Stimulated activated CD4-positive, alpha-beta T cell treated with anti-CD3 and anti-CD28 coated beads, Interleukin-4, amount 100 ng/mL, for 24 hours (primary cell): ENCODE results near the gene ATP1A2.
"Not testable (repeated sequence)": the region's sequence is repeated elsewhere in the genome, so short reads cannot be mapped to it uniquely, and the experiment has no call there.

ENCODE experiments used
- DNase-seq: peaks from one replicate; pipeline ENCODE4 v3.0.0-alpha.2; 2020

Gene ATP1A2

GRCh38 chr1:160126342-160126741 is 10.8 kb downstream of the ATP1A2 start:
- DNase-seq, result not testable (repeated sequence)

GRCh38 chr1:160127381-160127780 is 11.8 kb downstream of the ATP1A2 start:
- DNase-seq, result no peak

- no peak for DNase-seq
Measured at GRCh38 chr1:160127865-160128523, 12.4 kb downstream of the ATP1A2 start.

GRCh38 chr1:160128636-160129035 is 13.1 kb downstream of the ATP1A2 start:
- no peak for DNase-seq

- DNase-seq, result no peak
Measured at GRCh38 chr1:160129046-160129445, 13.5 kb downstream of the ATP1A2 start.

GRCh38 chr1:160129558-160129957 is 14.0 kb downstream of the ATP1A2 start:
- DNase-seq, result no peak

- no peak for DNase-seq
Measured at GRCh38 chr1:160129966-160130365, 14.4 kb downstream of the ATP1A2 start.

- DNase-seq, result no peak
Measured at GRCh38 chr1:160130486-160130885, 14.9 kb downstream of the ATP1A2 start.

GRCh38 chr1:160130939-160131338 is 15.4 kb downstream of the ATP1A2 start:
- no peak for DNase-seq

- no peak for DNase-seq
Measured at GRCh38 chr1:160131803-160132565, 16.4 kb downstream of the ATP1A2 start.

- DNase-seq, result no peak
Measured at GRCh38 chr1:160133990-160134770, 18.6 kb downstream of the ATP1A2 start.

- no peak for DNase-seq
Measured at GRCh38 chr1:160134791-160135572, 19.4 kb downstream of the ATP1A2 start.

GRCh38 chr1:160136121-160136925 is 20.8 kb downstream of the ATP1A2 start:
- no peak for DNase-seq

- DNase-seq, result no peak
Measured at GRCh38 chr1:160136926-160137200, 21.3 kb downstream of the ATP1A2 start.

- DNase-seq, result no peak
Measured at GRCh38 chr1:160137216-160137862, 21.8 kb downstream of the ATP1A2 start.

- no peak for DNase-seq
Measured at GRCh38 chr1:160139840-160140239, 24.3 kb downstream of the ATP1A2 start.

GRCh38 chr1:160143695-160144094 is 28.1 kb downstream of the ATP1A2 start:
- DNase-seq, result no peak

GRCh38 chr1:160144921-160145320 is 29.4 kb downstream of the ATP1A2 start:
- no peak for DNase-seq

- no peak for DNase-seq
Measured at GRCh38 chr1:160146107-160146506, 30.5 kb downstream of the ATP1A2 start.

- DNase-seq, result no peak
Measured at GRCh38 chr1:160148121-160148520, 32.6 kb downstream of the ATP1A2 start.

- DNase-seq, result no peak
Measured at GRCh38 chr1:160149233-160149632, 33.7 kb downstream of the ATP1A2 start.

- DNase-seq, result no peak
Measured at GRCh38 chr1:160149716-160150115, 34.2 kb downstream of the ATP1A2 start.
